GM19463 (cell line): ENCODE data around the gene HSPB8.

Source experiments
- ATAC-seq: cut with Tn5 transposase; IDR thresholded peaks from one replicate; pipeline ENCODE4 v1.9.1; 2021; ENCODE audit warnings: mild to moderate bottlenecking, moderate library complexity; ENCODE audit not compliant: unreplicated experiment

HSPB8 gene, protein sequence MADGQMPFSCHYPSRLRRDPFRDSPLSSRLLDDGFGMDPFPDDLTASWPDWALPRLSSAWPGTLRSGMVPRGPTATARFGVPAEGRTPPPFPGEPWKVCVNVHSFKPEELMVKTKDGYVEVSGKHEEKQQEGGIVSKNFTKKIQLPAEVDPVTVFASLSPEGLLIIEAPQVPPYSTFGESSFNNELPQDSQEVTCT

DNA sequence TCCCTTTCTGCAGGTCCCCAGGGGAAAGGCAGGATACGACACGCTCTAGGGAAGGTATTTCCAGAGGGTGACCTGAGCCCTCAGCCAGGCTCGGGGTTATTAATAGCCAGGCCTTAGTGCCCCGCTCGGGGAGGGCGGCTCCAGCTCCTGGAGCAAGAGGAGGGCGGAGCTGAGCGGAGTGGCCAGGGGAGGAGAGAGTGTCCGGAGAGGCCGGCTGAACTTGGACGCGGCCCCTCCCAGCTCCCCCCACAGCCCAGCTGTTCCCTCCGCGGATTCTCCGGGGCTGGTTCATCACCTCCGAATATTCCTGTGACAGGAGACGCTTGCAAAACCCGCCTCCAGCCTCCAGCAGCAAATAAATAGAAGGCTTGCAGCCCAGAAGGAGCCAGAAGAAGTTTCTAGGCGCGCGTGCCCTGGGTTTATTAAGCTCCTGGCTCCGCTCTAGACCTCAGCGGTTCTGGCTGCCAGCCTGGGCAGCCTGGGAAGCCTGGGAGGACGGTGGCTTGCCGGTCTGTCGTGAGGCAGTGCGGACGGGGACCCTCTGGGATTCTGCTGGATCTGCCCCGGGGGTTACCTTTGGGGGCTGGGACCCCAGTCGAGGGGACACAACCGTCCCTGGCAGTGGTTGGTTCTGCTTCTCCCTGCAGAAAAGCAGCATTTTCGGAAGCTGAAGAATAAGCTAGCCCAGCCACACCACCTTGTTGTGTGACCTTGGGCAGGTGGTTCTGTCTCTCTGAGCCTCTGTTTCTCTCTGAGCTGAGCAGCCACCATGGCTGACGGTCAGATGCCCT is at the start of gene HSPB8:
TSS of gene HSPB8 (plus strand) at position 388 of the 791 bp plus-strand sequence. CDS start at position 770, 382 bp downstream.
- ATAC-seq, result no peak

DNA sequence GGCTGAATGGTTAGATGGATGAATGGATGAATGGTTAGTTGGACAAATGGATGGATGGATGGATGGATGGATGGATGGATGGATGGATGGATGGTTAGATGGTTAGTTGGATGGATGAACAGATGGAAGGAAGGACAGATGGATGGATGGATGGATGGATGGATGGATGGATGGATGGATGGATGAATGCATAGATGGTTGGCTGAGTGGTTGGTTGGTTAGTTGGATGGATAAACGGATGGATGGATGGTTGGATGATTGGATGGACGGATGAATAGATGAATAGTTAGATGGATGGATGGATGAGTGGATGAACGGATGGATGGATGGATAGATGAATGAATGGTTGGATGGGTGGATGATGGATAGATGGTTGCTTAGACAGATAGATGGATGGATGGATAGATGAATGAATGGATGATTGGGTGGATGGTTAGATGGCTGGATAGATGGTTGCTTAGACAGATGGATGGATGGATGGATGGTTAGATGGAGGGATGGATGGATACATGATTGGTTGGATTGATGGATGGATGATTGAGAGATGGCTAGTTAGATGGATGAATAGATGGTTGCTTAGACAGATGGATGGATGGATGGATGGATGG is 48.8 kb upstream of the HSPB8 start:
- no peak for ATAC-seq

DNA sequence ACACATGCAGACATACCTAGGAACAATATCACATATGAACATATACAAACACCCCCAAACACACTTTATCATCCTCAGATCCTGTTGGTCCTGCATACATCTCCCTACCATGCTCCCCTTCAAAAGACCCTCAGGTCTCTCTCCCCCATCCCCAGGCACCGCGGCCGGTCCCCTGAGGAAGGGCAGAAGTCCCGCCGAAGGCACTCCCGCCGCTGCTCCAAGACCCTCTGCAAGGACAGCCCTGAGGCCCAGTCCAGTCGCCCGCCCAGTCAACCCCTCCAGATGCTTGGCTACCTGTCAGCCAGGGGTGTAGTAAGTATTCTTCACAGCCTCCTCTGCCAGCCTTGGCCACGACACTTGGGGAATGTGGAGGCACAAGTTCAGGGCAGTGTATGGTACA is 48.2 kb upstream of the HSPB8 start:
- ATAC-seq, result no peak

DNA sequence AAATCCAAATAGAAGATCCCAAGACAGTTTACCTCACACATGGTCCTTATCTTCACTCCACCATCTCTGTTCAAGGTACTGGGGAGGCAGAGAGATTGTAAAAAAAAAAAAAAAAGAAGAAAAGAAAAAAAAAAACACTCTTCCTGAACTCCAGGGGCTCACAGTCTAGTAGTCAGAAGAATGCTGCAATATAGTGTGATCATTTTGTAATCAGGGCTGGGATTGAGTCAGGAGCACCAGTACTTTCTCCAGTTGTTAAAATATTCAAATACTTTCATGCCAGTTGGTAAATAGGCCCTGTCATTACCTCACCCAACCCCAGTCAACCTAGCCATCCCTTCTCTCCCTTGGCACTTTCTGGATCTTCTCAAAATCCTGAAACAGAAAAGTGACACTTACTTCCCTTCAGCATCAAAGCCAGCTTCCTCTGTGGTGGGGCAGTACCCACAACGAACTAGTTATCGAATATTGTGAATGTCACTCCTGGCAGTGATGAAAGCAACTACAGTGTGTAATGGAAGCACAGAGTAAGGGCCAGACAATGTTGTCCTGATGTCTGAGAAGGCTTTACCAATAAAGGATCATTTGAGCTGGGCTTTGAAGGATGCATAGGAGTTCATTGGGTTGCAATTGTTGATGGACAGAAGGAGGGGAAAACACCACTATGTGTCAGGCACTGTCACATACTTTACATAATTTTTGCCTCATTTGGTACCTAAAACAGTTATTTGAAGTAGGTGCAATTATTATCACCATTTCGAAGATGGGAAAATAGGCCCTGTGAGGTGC is 44.3 kb upstream of the HSPB8 start:
- ATAC-seq, result no peak

DNA sequence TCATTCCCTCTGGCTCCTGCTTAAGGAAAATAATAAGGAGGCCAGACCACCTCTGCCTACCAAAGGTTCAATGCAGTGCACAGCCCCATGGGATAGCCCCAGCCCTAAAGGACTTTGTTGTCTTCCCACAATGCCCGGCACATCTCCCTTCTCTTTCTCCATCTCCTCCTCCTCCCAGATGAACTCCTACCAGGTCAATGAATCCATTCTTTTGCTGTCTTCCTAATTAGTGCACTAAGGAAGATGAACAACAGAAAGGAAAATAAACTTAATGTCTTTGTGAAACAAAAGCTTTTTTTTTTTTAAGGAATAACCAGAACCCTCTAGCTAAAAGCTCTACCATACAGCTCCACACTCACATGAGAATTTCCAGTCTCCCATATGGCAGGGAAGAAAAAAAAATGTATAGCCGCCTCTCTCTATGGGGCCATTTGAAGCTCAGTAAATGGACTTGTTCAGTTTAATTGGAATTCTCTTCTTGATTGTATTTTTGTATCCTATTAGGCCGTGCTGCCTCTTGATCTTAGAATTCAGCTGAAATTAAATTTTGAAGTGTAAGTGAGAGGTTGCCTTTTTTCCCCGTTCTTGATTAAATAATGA is 41.8 kb upstream of the HSPB8 start:
- no peak for ATAC-seq

DNA sequence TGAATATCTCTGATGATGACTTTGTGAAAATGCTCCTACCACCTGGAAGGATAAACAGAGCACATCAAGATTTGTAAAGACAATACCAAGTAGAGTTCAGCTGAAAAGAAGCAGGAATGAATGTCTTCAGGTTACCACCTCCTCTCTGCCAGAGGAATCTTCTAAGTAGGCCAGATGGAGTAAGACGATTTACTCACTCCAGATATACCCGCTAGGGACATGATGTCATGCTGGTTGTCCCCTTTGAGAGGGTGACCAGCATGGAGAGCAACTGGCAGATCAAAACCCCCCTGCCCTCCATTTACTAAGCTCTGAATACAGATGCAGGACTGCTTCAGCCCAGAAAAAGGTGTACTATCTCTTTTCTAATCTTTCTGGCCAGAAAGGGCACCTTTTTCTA is 39.3 kb upstream of the HSPB8 start:
- ATAC-seq, result no peak

DNA sequence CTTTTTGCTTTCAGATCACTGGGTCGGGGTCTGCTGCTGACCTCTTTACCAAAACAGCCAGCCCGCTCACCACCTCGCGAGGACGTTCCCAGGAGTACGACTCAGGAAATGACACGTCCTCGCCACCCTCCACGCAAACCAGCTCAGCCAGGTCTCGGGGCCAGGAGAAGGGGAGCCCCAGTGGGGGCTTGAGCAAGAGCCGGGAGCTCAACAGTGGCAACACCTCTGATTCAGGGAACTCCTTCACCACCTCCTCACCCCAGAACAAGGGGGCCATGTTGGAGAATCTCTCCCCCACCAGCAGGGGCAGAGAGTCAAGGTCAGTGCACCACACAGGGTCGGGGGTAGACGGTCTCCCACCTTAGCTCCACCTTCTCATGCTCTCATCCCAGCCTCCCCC is 33.4 kb upstream of the HSPB8 start:
- ATAC-seq, result no peak

DNA sequence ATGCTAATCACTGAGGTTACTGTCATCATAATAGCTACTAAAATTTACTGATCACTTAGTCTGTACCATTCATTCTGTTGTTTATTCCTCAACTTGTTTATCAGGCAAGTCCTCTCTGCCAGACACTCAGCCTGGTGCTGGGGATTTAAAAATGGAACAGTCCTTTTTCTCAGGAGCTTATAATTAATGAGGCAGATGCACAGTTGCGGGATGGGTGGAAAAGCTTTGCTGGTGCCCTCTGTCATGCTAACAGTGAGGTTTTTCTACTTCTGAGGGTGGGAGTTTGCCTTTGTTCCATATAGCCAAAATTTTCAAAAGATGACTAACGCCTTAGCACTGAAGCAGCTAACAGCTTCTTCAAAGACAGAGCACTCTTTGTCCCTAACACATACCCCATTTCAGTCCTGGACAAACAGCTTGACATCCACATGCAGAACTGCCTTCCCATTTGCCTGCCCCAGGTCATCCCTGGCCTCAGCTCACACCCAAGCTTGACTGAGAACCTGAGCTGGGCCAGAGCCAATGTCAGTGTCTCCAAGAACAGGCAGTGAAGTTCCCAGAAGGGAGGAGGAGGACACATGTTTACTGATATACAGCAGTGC is 30.8 kb upstream of the HSPB8 start:
- no peak for ATAC-seq

DNA sequence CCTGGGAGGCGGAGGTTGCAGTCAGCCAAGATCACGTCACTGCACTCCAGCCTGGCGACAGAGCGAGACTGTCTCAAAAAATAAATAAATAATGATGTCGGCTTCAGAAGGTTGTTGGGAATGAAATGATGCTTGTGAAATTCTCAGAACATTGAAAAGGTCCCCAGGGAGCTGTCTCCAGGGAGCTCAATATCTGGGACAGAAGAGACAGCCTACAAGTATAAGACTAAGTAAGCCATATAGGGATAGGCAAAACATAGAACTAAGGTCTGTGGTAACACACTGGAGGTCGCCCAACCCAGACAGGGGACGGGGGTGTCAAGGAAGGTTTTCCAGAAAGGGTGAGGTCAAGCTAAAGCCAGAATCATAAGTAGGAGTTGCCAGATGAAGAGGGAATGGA is 29.5 kb upstream of the HSPB8 start:
- ATAC-seq, result no peak

DNA sequence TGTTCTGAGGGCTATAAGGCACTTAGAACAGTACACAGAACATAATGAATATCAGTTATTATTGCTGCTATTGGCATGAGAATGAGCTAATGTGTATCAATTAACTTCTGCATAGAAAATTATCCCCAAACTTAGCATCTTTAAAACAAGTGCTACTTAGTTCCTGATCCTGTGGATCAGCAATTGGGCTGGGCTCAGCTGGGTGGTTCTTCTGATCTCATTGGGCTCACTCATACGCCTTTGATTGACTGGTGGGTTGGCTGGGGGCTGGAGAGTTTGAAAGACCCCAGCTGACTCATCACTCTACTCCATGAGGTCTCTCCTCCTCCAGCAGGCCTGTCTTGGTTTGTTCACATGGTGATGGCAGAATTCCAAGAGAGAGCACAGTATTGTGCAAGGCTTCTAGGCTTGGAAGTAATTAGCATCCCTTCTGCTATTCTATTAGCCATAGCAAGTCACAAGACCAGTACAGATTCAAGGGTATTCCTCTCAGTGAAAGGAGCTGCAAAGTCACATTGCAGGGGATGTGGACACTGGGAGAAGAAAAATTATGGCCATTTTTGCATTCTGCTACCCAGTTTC is 27.2 kb upstream of the HSPB8 start:
- no peak for ATAC-seq

DNA sequence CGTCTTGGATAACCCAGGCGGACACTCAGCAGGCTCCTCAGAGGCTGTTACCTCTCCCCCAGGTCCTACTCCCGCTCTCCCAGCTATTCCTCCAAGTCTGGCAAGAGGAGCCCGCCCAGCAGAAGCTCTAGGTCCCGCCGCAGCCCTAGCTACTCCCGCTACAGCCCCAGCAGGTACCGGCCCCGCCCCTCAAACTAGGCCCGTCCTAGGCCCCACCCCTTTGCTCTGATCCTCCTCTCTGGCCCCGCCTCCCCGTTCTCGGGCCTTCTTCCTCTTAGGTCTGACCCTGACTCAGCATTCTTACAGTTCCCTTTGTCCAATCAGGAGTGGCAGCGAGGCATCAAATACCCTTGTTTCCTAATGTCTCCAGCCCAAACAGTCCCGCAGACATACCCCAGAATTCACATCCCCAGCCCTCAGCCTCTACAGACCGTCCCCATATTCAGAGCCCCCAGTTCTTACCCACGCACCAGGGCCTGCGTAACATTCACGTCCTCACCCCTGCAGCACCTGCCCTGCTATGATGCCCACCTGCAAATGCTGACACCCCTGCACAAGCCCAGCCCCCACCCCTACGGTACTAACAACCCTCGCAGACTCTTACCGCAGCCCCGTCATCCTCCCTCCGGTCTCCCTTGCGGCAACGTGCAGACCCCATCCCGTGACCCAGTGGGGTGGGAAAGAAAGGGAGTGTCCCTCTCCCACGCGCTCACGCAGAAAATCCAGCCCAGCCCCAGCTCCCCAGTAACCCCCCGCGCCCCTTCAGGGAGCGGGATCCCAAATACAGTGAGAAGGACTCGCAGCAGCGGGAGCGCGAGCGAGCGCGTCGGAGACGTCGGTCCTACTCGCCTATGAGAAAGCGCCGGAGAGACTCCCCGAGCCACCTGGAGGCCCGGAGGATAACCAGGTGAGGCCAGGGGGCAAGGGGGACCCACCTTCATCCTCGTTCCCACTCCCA is 25.0 kb upstream of the HSPB8 start:
- ATAC-seq, result no peak

DNA sequence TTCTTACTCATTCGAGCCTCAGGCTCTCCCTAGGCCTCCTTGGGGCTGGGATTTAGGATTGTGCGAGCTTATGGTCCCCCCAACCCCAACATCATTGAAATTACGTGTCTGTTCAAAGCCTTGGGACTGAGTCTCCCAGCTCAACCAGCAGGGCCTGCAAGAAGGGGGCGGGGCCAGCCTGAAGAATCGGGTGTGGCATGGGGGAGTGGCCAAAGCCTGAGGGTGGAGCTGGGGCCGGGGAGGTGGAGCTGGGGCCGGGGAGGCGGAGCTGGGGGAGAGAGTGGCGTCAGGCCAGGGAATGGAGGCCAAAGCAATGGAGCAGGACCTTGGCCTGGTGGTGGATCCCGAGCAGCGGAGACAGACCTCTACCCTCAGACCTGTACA is 24.3 kb upstream of the HSPB8 start:
- no peak for ATAC-seq

DNA sequence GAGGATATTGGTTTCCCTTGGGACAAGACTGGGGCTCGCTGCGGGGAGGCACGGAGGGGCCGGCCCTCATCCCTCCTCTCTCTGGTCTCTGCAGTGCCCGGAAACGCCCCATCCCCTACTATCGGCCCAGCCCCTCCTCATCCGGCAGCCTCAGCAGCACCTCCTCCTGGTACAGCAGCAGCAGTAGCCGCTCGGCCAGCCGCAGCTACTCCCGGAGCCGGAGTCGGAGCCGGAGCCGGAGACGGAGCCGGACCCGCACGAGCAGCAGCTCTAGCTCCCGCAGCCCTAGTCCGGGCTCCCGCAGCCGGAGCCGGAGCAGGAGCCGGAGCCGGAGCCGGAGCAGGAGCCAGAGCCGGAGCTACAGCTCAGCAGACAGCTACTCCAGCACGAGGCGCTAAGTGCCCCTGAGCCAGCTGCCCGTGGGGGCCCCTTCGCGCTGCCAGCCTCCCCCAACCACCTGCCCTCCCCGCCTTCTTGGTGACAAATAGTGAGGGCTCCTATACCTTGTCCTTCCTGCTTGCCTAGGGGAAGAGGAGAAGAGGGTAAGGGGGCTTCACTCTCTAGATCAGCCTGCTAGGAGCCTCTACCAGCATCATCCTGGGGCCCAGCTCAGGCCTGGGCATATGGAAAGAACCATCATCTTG is 22.2 kb upstream of the HSPB8 start:
- no peak for ATAC-seq

DNA sequence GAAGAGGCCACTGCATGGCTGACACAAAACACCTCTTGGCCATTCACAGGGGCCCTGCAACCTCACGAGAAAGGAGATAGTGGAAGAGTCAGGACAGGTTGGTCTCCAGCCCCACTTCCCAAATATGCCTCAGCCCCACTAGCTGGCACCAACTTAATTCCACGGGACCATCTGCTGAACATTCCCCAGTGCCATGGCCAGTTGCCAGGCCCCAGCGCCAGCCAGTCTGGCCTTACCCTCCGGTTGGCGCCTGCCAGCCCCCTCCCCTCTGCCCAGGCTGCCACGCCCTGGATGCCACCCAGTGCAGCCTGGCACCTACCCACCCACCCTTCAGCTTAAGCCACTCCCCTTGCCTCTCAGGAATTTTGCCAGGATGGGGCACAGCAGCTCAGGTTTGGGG is 21.2 kb upstream of the HSPB8 start:
- no peak for ATAC-seq

DNA sequence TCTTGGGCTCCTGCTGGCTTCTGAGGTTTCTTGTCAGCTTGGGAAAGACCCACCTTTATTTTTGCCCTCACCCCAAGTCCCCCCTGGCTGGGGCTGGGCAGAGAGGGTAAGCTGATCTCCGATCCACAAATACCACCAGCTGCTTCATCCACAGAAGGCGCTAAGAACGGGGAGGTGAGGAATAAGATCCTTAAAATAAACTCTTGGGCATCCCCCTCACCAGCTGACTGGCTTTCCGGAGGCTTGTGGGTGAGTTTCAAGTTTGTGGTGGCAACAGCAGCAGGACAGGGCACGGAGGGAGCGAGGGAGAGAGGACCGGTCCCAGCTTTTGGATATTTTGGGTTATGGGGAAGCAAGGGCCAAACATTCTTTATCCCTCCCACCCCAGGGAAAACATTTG is 20.8 kb upstream of the HSPB8 start:
- no peak for ATAC-seq

DNA sequence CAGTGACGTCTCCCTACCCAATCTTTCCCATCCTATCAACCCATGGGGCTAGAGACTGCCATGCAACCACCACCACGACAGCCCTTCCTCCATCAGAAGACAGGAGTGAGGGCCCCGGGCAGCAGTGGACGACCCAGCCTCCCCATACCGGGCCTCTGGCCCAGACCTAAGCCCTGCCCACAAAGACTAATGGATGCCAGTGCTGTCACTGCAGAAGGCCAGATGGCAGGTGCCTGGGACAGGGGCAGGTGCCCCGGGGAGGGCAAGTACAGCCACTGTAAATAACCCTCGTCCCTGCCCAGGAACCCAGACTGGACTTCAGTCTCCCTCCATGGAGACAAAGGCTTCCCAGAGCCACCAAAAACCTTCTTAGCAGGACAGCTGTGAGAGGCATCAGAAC is 20.3 kb upstream of the HSPB8 start:
- ATAC-seq, result no peak

DNA sequence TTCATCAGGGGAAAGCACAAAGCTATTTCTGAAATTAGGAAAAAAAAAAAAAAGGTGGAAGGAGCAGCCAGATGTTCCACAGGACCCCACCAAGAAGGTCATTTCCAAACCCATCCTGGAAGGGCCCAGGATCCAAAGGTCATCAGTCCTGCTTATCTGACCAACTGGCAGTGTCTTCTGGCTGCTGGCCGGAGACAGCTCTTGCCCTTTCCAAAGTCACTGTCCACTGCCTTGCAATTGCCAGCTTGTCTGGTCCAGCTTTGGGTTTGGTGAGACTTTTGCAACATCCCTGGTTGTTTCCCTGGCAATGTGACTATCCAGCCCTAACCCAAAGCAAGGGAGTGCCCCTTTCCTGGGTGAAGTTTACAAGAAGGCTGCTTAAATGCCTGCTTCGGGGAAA is 18.9 kb upstream of the HSPB8 start:
- ATAC-seq, result no peak

DNA sequence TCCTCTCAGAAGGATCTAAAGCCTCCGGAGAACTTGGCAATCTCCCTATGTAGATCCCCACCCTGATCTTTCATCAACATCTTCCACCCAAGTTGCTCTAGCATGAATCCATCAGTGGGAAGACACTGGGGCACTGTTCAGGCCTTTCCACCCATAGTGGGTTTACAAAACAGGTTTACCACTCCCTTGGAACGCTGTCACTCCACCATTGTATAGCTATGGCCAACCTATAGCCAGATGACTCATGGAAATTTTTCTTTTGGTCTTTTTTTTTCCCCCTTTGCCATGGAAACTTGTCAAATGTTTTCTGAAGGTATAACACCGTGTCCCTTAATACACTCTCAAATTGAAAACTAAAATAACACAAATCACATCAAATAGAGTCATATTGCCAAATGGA is 10.8 kb upstream of the HSPB8 start:
- no peak for ATAC-seq

DNA sequence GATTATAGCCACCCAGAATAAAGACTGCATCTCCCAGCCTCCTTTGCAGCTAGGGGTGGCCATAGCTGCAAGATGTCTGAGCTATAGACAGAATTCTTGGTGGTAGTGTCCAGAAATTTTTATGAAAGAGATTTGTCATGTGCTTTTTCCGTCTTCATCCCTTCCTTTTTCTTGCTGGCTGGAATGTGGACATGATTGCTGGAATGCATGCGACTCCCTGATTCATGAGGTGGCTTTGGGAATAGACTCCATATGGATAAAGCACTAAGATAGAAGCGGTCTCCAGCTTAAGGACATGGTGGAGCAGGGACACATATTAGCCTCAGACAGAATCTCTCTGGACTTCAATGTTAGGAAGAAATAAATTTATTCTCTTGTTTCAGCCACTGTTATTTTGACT is 10.0 kb upstream of the HSPB8 start:
- ATAC-seq, result no peak
